ENCODE measurements around the gene EXOC4.
A peak's percentile ranks its signal among the peaks of the same experiment; 100 is the strongest.

The EXOC4 gene

DNA sequence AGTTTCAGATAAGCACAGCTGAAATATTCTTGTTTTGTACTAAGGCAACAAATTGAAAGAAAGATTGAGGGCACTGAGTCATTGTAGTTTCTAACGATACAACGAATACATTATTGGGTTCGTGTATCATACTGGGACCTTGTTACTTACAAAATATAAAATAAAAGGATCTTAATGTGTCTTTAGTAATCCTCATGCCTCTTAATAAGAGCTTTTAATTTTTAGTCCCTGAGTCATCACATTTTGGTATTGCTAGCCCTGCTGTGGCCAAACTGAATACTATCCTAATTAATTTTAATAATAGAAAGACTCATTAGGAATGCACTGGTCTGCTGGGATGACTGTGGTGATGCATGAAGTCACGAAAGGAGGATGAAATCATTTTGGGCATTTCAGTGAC is 309.7 kb downstream of the EXOC4 start:
- H3K4me2 ChIP-seq (ENCODE audit: low read length), result no peak overlapping the region
- H3K4me3 ChIP-seq (ENCODE audit: low read depth, low read length, poor library complexity, severe bottlenecking), result no peak overlapping the region
- H3K9me3 ChIP-seq (ENCODE audit: low read length), result 0 out of 2 replicates have a peak, but pooled peaks cover 1% of the 10 kb centered on the region
- H3K9ac ChIP-seq (ENCODE audit: low read length), result no peak overlapping the region
- H3K36me3 ChIP-seq (ENCODE audit: insufficient read depth, low read length), result no peaks in the 10 kb centered on the region
- H3K4me1 ChIP-seq (ENCODE audit: insufficient read depth, low read length, severe bottlenecking), result no peaks in the 10 kb centered on the region
- H3K27ac ChIP-seq (ENCODE audit: low read depth, low read length, poor library complexity, severe bottlenecking), result no peak overlapping the region
- TF ChIP-seq CTCF (IDR thresholded peaks at IDR 0.05; ENCODE audit: low read length) (no peak), EZH2 (IDR thresholded peaks at IDR 0.05; ENCODE audit: borderline replicate concordance, low read length) (no peak)
- H4K20me1 ChIP-seq (ENCODE audit: insufficient read depth, low read length), result no peaks in the 10 kb centered on the region
- no peaks in the 10 kb centered on the region for H3K9me2 ChIP-seq (ENCODE audit: low read depth, low read length)
- no peaks in the 10 kb centered on the region for H3K79me2 ChIP-seq (ENCODE audit: insufficient read depth, low read length)
- no peak overlapping the region for H2AFZ ChIP-seq (ENCODE audit: low read length)
- no peaks in the 10 kb centered on the region for H3F3A ChIP-seq (ENCODE audit: insufficient read depth, low read length)
- H3K27me3 ChIP-seq (ENCODE audit: insufficient read depth, low read length), result no peaks in the 10 kb centered on the region

- Histone ChIP-seq H2AFZ (ENCODE audit: low read length) (no peak overlapping the region), H3K27me3 (ENCODE audit: insufficient read depth, low read length) (no peaks in the 10 kb centered on the region), H3K4me3 (ENCODE audit: low read depth, low read length, poor library complexity, severe bottlenecking) (no peak overlapping the region), H3K9ac (ENCODE audit: low read length) (no peak overlapping the region), H3K4me2 (ENCODE audit: low read length) (no peak overlapping the region), H3K9me3 (ENCODE audit: low read length) (0 out of 2 replicates have a peak, but pooled peaks cover 3% of the 10 kb centered on the region), H3K9me2 (ENCODE audit: low read depth, low read length) (no peaks in the 10 kb centered on the region), H3K36me3 (ENCODE audit: insufficient read depth, low read length) (no peaks in the 10 kb centered on the region), H4K20me1 (ENCODE audit: insufficient read depth, low read length) (no peaks in the 10 kb centered on the region), H3F3A (ENCODE audit: insufficient read depth, low read length) (no peaks in the 10 kb centered on the region), H3K4me1 (ENCODE audit: insufficient read depth, low read length, severe bottlenecking) (no peaks in the 10 kb centered on the region), H3K79me2 (ENCODE audit: insufficient read depth, low read length) (no peaks in the 10 kb centered on the region), H3K27ac (ENCODE audit: low read depth, low read length, poor library complexity, severe bottlenecking) (no peak overlapping the region)
- TF ChIP-seq EZH2 (IDR thresholded peaks at IDR 0.05; ENCODE audit: borderline replicate concordance, low read length) (no peak), CTCF (IDR thresholded peaks at IDR 0.05; ENCODE audit: low read length) (no peak)
Measured at GRCh38 chr7:133563251-133563650, 310.4 kb downstream of the EXOC4 start.

DNA sequence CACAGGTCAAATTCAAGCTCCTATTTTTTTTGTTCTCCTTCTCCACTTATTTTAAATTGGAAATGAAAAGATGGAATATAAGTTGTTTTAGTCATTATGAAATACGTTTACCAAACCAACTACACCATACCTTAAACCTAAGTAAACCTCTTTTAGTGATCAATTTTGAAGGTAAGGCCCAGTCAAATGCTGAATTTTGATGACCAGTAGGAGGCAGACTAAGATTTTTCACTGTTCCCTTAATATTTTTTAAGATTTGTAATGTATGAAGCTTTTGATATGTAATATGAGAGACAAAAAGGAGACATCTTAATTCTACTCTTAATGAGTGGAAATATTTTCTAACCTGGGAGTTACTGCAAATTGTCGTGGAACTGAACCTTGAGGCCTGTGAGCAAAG is 311.6 kb downstream of the EXOC4 start:
- Histone ChIP-seq H3K27ac (ENCODE audit: low read depth, low read length, poor library complexity, severe bottlenecking) (no peak overlapping the region), H3K9me3 (ENCODE audit: low read length) (0 out of 2 replicates have a peak, but pooled peaks cover 3% of the 10 kb centered on the region), H4K20me1 (ENCODE audit: insufficient read depth, low read length) (no peaks in the 10 kb centered on the region), H3K27me3 (ENCODE audit: insufficient read depth, low read length) (no peaks in the 10 kb centered on the region), H3K79me2 (ENCODE audit: insufficient read depth, low read length) (no peaks in the 10 kb centered on the region), H3F3A (ENCODE audit: insufficient read depth, low read length) (no peaks in the 10 kb centered on the region), H3K36me3 (ENCODE audit: insufficient read depth, low read length) (no peaks in the 10 kb centered on the region), H3K9me2 (ENCODE audit: low read depth, low read length) (no peaks in the 10 kb centered on the region), H2AFZ (ENCODE audit: low read length) (no peak overlapping the region), H3K4me3 (ENCODE audit: low read depth, low read length, poor library complexity, severe bottlenecking) (no peak overlapping the region), H3K9ac (ENCODE audit: low read length) (no peak overlapping the region), H3K4me2 (ENCODE audit: low read length) (no peak overlapping the region), H3K4me1 (ENCODE audit: insufficient read depth, low read length, severe bottlenecking) (no peaks in the 10 kb centered on the region)
- peak; percentile 57 for TF ChIP-seq CTCF (IDR thresholded peaks at IDR 0.05; ENCODE audit: low read length)
- TF ChIP-seq EZH2 (IDR thresholded peaks at IDR 0.05; ENCODE audit: borderline replicate concordance, low read length), result no peak

Measured in OCI-LY1 (cell line).